NCI-H748 (cell line): ENCODE data around the gene NPAS3.
A peak's percentile ranks its signal among the peaks of the same experiment; 100 is the strongest.

ENCODE experiments used
- DNase-seq: peaks from one replicate; lab custom pipeline; 2025; ENCODE audit not compliant: unreplicated experiment; lab: John Stamatoyannopoulos, UW

NPAS3 gene

DNA sequence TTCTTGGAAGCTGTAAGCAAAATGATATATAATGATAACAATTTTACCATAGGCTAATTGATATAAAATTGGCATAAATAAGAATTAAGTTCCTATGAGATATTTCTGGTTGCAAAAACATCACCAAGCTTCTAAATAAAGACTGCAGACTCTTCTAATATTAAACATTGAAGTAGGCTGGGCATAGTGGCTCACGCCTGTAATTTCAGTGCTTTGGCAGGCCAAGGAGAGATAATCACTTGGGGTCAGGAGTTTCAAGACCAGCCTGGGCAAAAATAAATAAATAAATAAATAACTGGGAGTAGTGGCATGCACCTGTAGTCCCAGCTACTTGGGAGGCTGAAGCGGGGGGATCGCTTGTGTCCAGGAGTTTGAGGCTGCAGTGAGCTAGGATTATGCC lies 71.8 kb downstream of the NPAS3 start:
- DNase-seq, result no peak

DNA sequence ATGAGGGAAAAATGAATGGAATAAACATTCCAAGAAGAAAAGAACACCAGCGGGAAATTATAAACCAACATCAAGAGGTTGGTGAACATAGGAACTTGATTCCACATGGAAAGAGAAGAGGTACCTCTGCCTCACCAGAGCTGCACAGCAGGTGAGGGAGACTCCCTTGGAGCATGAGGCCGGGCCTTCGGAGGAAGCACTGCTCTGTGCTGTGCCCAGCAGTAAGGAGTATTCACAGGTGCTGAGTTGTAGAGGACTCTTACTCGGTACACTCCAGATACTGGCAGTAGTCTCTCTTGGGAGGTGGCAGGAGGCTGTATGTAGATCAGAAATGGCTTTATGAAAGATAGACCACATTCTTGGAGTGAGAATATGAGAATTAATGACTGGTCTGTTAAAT lies 76.0 kb downstream of the NPAS3 start:
- DNase-seq, result no peak

DNA sequence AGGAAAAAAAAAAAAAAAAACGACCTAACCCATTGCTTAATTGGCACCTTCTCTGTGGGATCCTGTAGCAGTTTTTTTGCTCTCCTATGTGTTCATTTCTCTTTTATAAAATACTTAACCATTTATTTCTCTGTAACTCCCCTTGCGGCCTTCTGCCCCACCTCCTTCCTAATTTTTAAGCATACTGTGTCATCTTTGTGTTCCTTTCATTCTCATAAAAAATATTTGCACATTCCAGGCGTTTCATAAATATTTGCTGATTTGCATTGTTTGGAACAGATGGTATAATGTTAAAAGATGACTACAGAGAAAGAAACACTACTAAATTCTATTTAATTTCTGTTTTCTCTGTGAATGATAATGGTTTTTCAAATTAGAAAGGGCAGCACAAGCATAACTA lies 77.9 kb downstream of the NPAS3 start:
- no peak for DNase-seq

DNA sequence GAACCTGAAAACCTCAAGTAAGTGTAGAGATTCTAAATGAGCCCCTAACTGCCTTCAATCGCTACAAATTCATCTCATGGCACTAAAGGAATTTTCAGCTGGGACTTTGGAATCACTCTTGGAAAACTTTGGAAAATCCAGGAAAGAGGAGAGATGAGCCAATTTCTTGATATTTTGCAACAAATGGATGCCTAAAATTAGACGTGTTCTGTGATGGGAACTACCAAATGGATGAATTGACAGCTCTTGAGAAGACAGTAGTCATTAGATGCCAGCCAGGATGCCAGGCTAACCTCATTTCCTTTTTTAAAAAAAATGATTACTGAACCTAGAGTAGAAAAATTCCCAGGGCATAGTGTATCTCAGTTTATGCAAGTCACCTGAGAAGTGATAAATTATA lies 78.3 kb downstream of the NPAS3 start:
- no peak for DNase-seq

DNA sequence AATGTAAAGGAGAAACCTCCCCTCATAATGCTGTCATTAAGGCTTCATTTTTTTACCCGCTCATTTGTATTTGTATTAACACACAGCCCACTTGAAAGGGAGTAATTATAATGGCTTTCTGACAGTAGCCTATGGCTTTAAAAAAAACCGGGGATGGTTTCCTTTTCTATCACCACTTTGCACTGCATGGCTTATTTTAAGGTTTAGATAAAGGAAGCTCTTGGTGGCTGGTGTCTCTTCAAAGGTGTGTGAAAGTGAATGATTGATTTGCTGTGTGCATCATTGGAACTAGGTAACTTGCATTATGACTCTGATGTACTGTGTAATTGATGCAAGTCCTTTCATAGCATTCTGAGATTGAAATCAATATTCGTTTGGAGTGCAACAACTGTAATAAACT lies 80.7 kb downstream of the NPAS3 start:
- DNase-seq, result peak; percentile 92

DNA sequence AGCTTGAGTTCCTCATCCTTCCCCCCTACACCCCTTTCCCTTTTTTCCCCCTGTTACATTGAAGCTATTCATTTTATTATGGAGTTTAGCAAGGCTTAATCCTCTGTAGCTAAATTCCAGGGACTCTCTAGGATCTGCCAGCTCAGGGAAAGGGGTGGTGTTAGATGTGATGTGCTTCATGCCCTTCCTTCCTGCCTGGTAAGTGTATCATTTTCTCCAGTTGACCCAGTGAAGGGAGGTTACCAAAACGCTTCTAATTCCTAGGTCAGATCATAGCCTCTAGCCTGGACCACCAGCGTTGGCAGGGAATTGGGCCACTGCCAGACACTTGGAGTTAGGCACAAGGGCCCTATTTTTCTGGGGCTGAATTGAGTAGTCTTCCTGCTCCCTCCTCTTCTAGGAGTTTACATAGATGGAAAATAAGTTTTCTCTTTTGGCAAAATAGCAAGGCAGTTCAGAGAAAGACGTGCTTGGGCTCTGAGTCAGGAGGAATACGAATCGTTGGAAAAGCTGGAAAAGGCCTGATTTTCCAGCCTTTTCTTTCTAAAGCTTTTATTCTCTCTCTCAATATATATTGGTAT lies 88.3 kb downstream of the NPAS3 start:
- DNase-seq, result no peak

DNA sequence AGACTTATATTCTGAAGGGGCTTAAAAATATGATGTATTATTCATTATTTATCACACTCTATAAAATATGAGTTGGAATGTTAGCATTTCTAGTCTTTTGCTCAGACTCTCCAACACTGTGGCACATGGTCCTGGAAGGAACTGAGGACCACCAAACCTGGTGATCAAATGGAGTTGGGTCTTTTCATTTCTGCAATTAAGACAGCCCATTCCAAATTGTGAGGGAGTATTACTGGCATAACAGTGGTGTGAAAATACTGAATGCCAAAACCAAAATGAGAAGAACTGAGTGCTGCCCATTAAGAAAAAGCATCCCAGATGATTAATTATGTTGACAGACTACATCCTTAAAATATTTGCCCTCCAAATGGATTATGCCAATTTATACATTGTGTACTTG lies 90.8 kb downstream of the NPAS3 start:
- DNase-seq, result peak; percentile 29

DNA sequence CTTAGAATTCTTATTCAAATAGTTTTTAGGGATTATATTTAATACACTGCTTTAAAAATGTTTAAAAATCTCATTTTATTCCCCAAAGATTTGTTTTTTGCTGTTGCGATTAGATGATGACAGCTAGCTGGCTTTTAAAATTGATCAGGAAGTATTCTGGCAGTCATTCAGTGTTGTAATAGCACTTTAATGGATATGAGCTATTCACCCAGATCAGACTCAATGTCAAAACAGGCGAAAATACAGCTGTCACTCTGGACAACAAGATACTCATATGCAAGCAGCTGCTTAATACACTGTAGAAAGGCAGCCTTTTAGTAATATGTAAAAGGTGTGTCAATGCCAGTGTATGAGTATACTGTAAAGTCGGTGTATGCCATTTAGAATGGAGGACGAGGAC lies 91.7 kb downstream of the NPAS3 start:
- DNase-seq, result peak; percentile 88

DNA sequence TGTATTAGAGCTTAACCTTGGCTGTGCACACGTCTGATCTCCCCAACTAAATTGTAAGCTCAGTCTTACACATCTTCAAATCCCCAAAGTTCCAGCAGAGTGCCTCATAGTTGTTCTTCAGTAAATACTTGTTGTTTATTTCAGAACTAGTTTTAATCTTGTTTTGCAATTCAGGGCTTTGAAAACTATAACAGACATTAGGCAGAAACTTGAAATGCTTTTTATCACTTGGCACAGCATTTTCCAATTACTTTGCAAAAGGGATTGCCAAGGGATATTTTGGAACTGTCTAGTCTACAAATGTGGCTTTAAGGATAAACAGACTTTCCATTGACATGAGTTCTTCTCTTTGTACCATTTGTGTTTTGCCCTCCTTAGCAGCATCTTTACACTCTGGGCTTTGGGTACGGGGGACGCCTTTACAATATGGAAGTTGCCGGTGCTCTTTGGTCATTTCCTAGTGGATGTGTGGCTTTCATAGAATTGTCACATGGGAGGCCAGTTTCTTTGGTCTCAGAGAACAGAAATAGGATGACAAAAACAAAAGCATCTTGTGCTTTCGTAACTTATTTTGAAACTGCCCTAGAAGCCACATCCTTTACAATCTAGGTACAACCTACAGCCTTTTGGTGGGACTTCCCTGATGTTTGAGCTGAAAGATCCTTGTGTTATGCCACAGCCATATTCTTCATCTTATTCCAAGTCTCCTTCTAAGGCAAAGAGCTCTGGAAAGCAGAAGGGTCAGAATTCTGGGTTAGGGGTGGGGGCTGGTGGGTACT lies 96.9 kb downstream of the NPAS3 start:
- no peak for DNase-seq

DNA sequence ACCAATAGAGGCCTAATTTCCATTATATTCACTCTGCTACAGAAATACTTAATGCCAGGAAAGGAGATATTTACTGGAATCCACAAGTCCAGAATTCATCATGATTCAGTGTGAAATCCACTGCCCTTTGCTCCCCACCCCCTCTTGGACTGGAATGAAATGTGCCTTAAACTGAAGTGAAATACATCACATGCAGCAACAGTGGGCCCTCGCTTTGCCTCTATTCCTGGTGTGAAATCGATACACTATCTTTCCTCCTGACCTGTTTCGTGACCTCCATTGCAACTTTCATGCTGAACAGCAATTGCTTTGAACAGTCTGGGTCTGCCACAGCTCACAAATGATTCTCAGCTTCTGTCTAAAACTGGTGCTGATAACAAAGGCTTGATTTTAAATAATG lies 100.6 kb downstream of the NPAS3 start:
- no peak for DNase-seq

DNA sequence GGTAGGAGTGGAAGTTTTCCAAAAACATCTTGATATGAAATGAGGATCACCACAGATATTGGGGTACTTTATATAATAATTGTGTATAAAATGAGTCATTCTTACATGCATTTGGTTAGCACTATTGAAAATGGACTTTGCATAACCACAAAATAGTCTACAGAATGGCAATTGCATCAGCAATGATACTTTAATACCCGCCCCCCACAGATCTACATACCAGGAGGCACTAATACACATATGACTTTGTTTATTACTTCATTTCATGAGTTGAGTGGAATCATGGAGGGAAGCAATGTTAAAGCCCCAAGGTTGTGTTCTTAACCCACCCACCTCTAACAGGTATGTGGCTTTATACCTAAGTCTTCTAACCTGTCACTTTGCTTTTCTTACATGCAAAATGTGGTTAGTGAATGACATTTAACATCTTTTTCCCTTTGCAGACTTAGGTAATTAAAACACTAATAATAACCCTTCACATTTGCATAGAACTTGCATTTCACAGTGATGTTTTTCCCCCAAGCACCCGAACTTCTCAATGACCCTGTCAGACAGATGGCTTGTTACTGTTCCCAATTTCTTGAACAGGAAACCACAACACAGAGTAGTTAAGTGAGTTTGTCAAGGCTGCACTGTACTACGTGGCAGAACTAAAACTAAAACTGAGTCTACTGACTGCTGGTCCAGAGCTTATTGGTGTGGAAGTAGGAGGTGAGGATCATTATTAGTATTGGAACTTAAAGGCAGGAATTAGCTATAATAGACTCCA lies 101.9 kb downstream of the NPAS3 start:
- no peak for DNase-seq

DNA sequence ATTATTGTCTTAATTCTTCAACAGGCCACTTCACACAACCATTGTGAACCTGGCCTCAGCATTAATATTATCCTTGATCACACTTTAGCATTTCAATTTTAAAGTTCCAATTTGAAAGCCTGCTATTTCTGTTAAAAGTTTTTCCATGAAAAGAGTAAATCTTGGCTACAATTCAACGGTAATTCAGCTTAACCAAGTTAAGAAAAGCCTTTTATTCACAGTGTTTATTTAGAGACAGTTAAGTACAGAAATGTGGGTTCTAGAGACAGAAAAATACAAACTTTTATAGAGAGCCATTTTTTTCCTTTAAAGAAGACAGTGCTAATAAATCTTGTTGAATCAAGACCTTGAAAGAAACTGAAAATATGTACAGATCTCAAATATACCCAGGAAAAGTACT lies 103.9 kb downstream of the NPAS3 start:
- DNase-seq, result no peak

DNA sequence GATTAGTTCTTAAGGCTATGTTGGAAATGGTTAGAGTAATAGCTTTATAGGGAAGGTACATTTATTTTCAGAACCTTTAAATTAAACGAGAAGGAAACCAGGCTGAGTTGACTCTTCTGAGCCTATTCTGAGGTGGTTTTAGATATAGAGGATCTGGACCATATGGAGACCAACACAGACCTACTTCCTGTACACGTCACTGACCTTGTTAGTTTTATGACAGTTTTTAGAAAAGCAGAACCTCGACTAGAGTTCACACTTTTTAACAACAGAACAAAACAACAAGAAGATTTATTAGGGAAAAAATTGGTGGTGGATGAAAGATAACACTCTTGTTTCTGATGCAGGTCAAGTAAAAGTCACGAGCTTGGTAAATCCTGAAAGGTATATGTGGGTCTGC lies 107.1 kb downstream of the NPAS3 start:
- DNase-seq, result no peak

DNA sequence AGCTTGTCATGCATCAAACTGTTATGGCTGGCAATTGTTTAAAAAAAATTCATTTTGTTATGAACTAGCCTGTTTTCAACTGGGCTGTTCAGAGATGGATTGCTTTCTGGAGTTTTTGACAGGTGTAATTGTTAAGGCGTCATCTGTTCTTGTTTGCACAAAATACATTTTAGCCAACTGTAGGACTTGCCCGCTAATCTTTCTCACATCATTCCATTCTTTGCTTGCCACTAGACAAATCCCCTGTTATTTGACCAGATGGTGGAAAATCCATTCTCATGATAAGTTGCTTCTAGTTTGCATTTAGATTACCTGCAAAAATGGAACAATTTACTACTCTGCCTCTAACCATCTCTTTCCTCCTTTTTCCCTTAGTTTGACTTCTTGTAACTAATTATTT lies 114.3 kb downstream of the NPAS3 start:
- DNase-seq, result peak; percentile 94

DNA sequence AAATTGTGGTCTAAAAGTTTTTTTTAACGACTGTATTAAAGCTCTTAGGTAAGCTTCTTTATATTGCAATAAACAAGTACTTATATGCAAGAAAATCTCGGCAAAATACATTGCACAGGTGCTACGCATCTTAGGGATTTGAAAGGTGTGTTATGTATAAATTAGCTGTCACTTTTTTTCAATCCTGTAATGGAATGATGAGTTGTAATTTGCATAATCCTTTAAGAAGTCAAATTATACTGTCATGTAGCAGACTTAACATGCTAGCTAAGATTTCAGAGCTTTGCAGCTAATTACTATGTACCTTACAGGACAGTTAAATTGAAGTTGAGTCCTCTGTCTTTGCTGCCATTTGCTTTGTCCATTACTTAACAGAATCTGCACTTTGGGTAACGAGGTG lies 117.5 kb downstream of the NPAS3 start:
- no peak for DNase-seq

DNA sequence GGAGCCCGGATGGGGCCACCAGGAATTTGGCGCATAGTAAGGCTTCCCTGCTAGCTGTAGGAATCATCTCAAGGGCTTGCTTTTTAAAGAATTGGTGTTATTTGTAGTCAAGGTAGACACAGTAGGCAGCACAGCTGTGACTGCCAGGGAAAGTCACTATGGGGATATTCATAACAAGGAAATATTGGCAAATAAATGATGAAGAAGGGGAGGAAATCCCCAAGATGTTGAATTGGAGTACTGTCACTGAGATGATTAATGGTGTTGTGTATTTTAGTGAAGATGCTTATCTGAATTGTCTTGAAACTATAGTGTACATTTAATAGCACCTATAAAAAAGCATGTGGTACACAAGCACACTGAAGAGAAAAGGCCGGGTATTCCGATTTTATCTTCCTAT lies 118.9 kb downstream of the NPAS3 start:
- DNase-seq, result peak; percentile 49

DNA sequence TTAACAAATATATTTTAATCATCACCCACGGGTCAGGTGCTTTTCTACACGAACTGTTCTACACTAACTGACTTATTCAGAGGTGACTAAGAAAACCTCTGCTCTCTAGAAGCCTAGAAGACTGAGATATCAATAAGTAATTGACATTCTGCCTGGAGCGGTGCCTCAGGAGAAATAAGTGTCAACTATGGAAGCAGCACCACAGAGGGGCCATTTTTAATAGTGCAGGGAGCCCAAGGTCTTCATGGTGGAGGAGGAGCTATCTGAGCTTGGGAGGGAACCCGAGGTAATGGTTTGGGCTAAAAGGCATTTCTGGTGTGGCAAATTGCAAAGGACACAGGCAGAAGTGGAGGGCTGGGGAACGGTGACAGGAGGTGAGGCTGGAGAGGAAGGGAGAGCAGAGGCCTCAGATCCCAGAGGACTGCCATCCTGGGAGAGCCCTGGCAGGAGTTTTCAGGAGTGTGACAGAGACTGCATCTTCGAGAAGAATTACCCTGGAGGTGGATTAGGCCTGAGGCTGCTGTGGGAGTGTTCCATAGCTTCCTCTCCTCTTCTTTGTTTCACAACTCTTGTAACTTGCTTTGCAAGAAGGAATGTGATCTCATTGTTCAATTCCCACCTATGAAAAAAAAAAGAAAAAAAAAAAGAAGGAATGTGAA lies 123.1 kb downstream of the NPAS3 start:
- DNase-seq, result no peak

DNA sequence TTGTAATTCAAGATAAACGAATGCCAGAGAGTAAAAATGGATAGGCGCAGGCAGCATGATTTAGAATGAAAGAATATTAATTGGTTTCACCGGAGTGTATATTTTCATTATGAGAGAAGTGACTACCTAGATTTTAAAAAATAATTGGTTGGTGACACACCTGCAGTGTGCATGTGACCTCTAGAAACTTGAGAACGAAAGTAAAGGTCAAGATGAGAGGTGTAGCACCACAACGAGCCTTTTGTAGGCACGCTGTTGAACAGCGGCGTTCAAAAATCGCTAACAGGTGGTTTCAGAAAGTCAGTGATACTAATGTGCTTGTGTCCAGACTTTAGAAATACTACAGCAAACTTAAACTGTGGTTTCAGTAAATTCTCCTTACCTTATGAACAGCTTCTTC lies 123.8 kb downstream of the NPAS3 start:
- peak; percentile 44 for DNase-seq

DNA sequence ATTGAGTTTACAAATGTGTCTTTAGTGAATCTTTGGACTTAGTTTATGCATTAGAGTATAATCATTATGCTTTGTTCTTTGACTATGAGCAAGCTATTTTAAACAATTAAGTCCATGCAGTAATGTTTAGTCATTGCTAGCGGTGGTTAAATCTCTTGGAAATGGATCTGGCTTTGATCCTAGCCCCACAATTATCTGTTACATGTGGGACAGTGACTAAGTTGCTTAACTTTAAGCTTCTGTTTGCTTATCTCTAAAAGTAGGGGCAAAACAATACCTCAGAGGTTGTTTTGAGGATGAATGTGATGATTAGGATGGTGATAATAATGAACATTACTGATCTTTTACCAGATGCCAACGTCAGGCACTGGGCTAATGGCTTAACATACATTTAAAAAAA lies 124.2 kb downstream of the NPAS3 start:
- DNase-seq, result peak; percentile 34

DNA sequence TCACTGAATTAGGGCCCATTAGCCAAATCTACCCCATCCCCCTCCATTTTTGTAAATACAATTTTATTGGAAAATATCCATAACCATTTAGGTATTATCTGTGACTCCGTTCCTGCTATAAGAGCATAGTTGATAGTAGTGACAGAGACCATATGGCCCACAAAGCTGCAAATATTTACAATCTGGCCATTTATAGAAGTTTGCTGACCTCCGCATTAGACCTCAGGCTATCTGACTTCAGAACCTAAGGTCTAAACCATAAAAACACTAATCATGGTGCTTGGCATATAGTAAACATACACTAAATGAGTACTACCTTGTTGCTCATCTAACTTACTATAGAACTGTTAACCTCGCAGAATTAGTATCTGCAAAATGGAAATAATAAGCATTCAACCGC lies 124.8 kb downstream of the NPAS3 start:
- no peak for DNase-seq

DNA sequence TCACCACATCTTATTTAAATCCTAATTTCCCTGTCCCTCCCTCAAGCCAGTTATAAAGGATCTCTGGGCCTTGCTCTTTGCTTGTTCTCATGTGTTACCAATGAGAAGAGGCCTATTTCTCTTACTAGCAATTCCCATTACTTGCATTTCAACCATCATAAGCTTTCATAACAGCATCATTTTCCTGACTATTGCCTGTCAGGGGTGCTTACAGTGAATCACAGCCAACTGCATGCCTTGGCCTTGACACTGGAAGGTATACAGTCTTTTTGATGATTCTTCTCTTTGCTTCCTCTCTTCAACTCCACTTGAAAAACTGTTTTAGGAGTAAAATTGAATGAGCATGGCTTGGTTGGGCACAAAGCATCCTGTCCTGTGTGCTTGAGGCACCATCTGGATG lies 127.0 kb downstream of the NPAS3 start:
- DNase-seq, result no peak

DNA sequence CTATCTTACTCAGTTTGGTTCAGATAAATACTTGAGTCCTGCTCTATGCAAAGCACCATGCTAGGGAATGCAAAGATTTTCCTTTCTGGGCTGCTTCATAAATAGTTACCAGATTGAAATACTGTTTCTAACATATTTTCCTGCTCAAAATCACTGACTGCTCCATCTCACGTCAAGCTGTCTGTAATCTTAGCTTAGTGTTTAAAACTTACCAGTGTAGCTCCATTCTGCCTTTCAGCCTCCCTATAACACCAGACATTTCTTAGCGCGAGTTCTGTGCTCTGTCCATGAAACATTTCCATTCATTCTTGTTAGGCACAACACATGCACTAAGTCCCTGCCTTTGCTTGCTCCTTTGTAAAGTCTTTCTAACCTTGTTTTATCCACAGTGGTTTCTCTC lies 129.4 kb downstream of the NPAS3 start:
- no peak for DNase-seq
